Retinal pigment epithelial cell (primary cell): ENCODE measurements around the gene SPPL3.

Experiments used
- DNase-seq: peaks from one replicate; pipeline ENCODE4 v3.0.0-alpha.2; 2010; ENCODE audit warnings: low read depth
- H3K4me3 ChIP-seq: 2 replicates; pipeline ENCODE4 v1.5.1; 2011; ENCODE audit warnings: mild to moderate bottlenecking, low read length, control low read depth, moderate library complexity
- CTCF ChIP-seq: conservative IDR thresholded peaks from 2 replicates; pipeline ENCODE4 v1.5.1; 2011; ENCODE audit warnings: low read depth, low read length, control low read depth, inconsistent platforms

SPPL3 gene

GRCh38 chr12:120790114-120790513 is 114.0 kb downstream of the SPPL3 start:
- TF ChIP-seq CTCF: no peak
- no peak overlapping the region for H3K4me3 ChIP-seq
- no peak for DNase-seq

- TF ChIP-seq CTCF: no peak
- no peak overlapping the region for H3K4me3 ChIP-seq
- no peak for DNase-seq
Observed at GRCh38 chr12:120787889-120788288, 116.3 kb downstream of the SPPL3 start.

GRCh38 chr12:120784804-120785203 is 119.4 kb downstream of the SPPL3 start:
- TF ChIP-seq CTCF: no peak
- no peak overlapping the region for H3K4me3 ChIP-seq
- DNase-seq: no peak

- no peak for DNase-seq
- no peak for TF ChIP-seq CTCF
- H3K4me3 ChIP-seq: no peak overlapping the region
Observed at GRCh38 chr12:120783197-120783596, 121.0 kb downstream of the SPPL3 start.

- no peak overlapping the region for H3K4me3 ChIP-seq
- TF ChIP-seq CTCF: peak; percentile 38
- peak; percentile 58 for DNase-seq
Observed at GRCh38 chr12:120775862-120776552, 128.2 kb downstream of the SPPL3 start.

- TF ChIP-seq CTCF: no peak
- H3K4me3 ChIP-seq: no peak overlapping the region
- DNase-seq: no peak
Observed at GRCh38 chr12:120774169-120774916, 129.8 kb downstream of the SPPL3 start.

- no peak overlapping the region for H3K4me3 ChIP-seq
- TF ChIP-seq CTCF: no peak
- DNase-seq: no peak
Observed at GRCh38 chr12:120771097-120771496, 133.1 kb downstream of the SPPL3 start.
